MM.1S (cell line): Measurements from ENCODE around the gene IRAK3.
"Not testable (repeated sequence)": the region's sequence is repeated elsewhere in the genome, so short reads cannot be mapped to it uniquely, and the experiment has no call there.

Experiments
- DNase-seq: peaks from one replicate; pipeline ENCODE4 v3.0.0-alpha.2; 2015
- H2AFZ ChIP-seq: fragments of 300-600 bp; sonication (generic); 2 replicates; pipeline ENCODE4 v1.6.0; 2016; ENCODE audit warnings: antibody characterized with exemption, low read length
- H3F3A ChIP-seq: fragments of 300-600 bp; sonication (generic); 2 replicates; pipeline ENCODE4 v1.6.1; 2016; ENCODE audit warnings: mild to moderate bottlenecking, antibody characterized with exemption, low read length, moderate library complexity, mixed read lengths; ENCODE audit not compliant: insufficient read depth
- H3K27ac ChIP-seq: fragments of 300-600 bp; sonication (generic); 2 replicates; pipeline ENCODE4 v1.5.1; 2016; ENCODE audit warnings: mild to moderate bottlenecking, low read length
- H3K27me3 ChIP-seq: fragments of 300-600 bp; sonication (generic); replicated peaks from 2 replicates; pipeline ENCODE4 v1.6.0; 2016; ENCODE audit warnings: low read length; ENCODE audit not compliant: insufficient read depth
- H3K36me3 ChIP-seq: fragments of 300-600 bp; sonication (generic); replicated peaks from 2 replicates; pipeline ENCODE4 v1.6.1; 2016; ENCODE audit warnings: mild to moderate bottlenecking, low read length, mixed read lengths; ENCODE audit not compliant: insufficient read depth
- H3K4me1 ChIP-seq: fragments of 300-600 bp; sonication (generic); 2 replicates; pipeline ENCODE4 v1.6.1; 2016; ENCODE audit warnings: low read length, mixed read lengths
- H3K4me2 ChIP-seq: fragments of 300-600 bp; sonication (generic); 2 replicates; pipeline ENCODE4 v1.6.0; 2016; ENCODE audit warnings: low read depth, low read length
- H3K4me3 ChIP-seq: fragments of 300-600 bp; sonication (generic); 2 replicates; pipeline ENCODE4 v1.5.1; 2016; ENCODE audit warnings: low read length, mixed read lengths
- H3K79me2 ChIP-seq: fragments of 300-600 bp; sonication (generic); 2 replicates; pipeline ENCODE4 v1.6.1; 2016; ENCODE audit warnings: mixed run types, low read length, mixed read lengths
- H3K9ac ChIP-seq: fragments of 300-600 bp; sonication (generic); 2 replicates; pipeline ENCODE4 v1.6.1; 2016; ENCODE audit warnings: low read length, mixed read lengths
- H3K9me2 ChIP-seq: fragments of 300-600 bp; sonication (generic); replicated peaks from 2 replicates; pipeline ENCODE4 v1.6.1; 2016; ENCODE audit warnings: mild to moderate bottlenecking, low read length, mixed read lengths; ENCODE audit not compliant: insufficient read depth
- H3K9me3 ChIP-seq: fragments of 300-600 bp; sonication (generic); replicated peaks from 2 replicates; pipeline ENCODE4 v1.6.1; 2016; ENCODE audit warnings: mild to moderate bottlenecking, low read length, mixed read lengths; ENCODE audit not compliant: insufficient read depth
- H4K20me1 ChIP-seq: fragments of 300-600 bp; sonication (generic); 2 replicates; pipeline ENCODE4 v1.6.1; 2016; ENCODE audit warnings: mild to moderate bottlenecking, low read length, moderate library complexity, mixed read lengths; ENCODE audit not compliant: insufficient read depth
- CTCF ChIP-seq: fragments of 300-600 bp; sonication (generic); IDR thresholded peaks from 2 replicates; pipeline ENCODE4 v1.5.1; 2016; ENCODE audit warnings: antibody characterized with exemption, low read length, mixed read lengths
- EZH2 ChIP-seq: fragments of 300-600 bp; sonication (generic); optimal IDR thresholded peaks from 2 replicates; pipeline ENCODE3; 2017; ENCODE audit warnings: low read depth, mild to moderate bottlenecking, antibody characterized with exemption, low read length, mixed read lengths
- EZH2phosphoT487 ChIP-seq: fragments of 300-600 bp; sonication (generic); IDR thresholded peaks from 2 replicates; pipeline ENCODE4 v1.6.1; 2018; ENCODE audit warnings: antibody characterized with exemption, low read length

Gene IRAK3

GRCh38 chr12:66176105-66176900 lies 12.7 kb upstream of the IRAK3 start:
- H3K9ac ChIP-seq = no peak overlapping the region
- no peak overlapping the region for H3K27ac ChIP-seq
- no peak overlapping the region for H2AFZ ChIP-seq
- H3K36me3 ChIP-seq = no peaks in the 10 kb centered on the region
- H3K9me3 ChIP-seq = no peaks in the 10 kb centered on the region
- no peaks in the 10 kb centered on the region; the same call in 1 of the 2 replicates for H3F3A ChIP-seq
- no peaks in the 10 kb centered on the region for H3K27me3 ChIP-seq
- TF ChIP-seq EZH2phosphoT487 (no peak), CTCF (no peak), EZH2 (no peak)
- no peaks in the 10 kb centered on the region for H3K9me2 ChIP-seq
- no peak for DNase-seq
- H3K4me2 ChIP-seq = no peak overlapping the region
- H3K4me1 ChIP-seq = no peaks in the 10 kb centered on the region
- H3K4me3 ChIP-seq = no peak overlapping the region
- H4K20me1 ChIP-seq = no peaks in the 10 kb centered on the region; the same call in 1 of the 2 replicates
- no peaks in the 10 kb centered on the region for H3K79me2 ChIP-seq

- H3K9me3 ChIP-seq = no peaks in the 10 kb centered on the region
- no peak overlapping the region for H3K4me3 ChIP-seq
- H2AFZ ChIP-seq = no peak overlapping the region
- no peaks in the 10 kb centered on the region for H3K4me1 ChIP-seq
- no peak overlapping the region for H3K9ac ChIP-seq
- no peaks in the 10 kb centered on the region for H3K27me3 ChIP-seq
- no peaks in the 10 kb centered on the region for H3F3A ChIP-seq
- no peaks in the 10 kb centered on the region for H3K79me2 ChIP-seq
- no peak for DNase-seq
- no peaks in the 10 kb centered on the region for H3K36me3 ChIP-seq
- no peak overlapping the region for H3K27ac ChIP-seq
- H3K9me2 ChIP-seq = no peaks in the 10 kb centered on the region
- no peaks in the 10 kb centered on the region for H4K20me1 ChIP-seq
- no peak overlapping the region for H3K4me2 ChIP-seq
- TF ChIP-seq EZH2 = no peak
- no peak for TF ChIP-seq EZH2phosphoT487
- no peak for TF ChIP-seq CTCF
Measured at GRCh38 chr12:66182956-66183355, 6.1 kb upstream of the IRAK3 start.

- not testable (repeated sequence) for H3K9me3 ChIP-seq, H3K4me3 ChIP-seq, H3K27ac ChIP-seq, H3K4me2 ChIP-seq, H3K9me2 ChIP-seq, H3F3A ChIP-seq, H4K20me1 ChIP-seq, H3K27me3 ChIP-seq, H2AFZ ChIP-seq, H3K36me3 ChIP-seq, H3K4me1 ChIP-seq, DNase-seq, H3K79me2 ChIP-seq, H3K9ac ChIP-seq
Measured at GRCh38 chr12:66184822-66185221, 4.2 kb upstream of the IRAK3 start.

GRCh38 chr12:66187036-66187435 lies 2.0 kb upstream of the IRAK3 start:
- Histone ChIP-seq H3K27me3 (no peaks in the 10 kb centered on the region), H3K4me2 (no peak overlapping the region), H2AFZ (no peak overlapping the region)

More at GRCh38 chr12:66187036-66187435, 2.0 kb upstream of the IRAK3 start:
- H3F3A ChIP-seq = no peaks in the 10 kb centered on the region
- no peaks in the 10 kb centered on the region for H3K4me1 ChIP-seq
- H3K36me3 ChIP-seq = no peaks in the 10 kb centered on the region
- no peaks in the 10 kb centered on the region for H3K9me2 ChIP-seq
- H3K79me2 ChIP-seq = no peaks in the 10 kb centered on the region
- no peak overlapping the region for H3K9ac ChIP-seq
- H3K4me3 ChIP-seq = no peak overlapping the region
- DNase-seq = no peak
- H3K9me3 ChIP-seq = no peaks in the 10 kb centered on the region
- H4K20me1 ChIP-seq = no peaks in the 10 kb centered on the region
- TF ChIP-seq EZH2 (no peak), CTCF (no peak), EZH2phosphoT487 (no peak)
- H3K27ac ChIP-seq = no peak overlapping the region
